HK-2 (cell line): Measurements from ENCODE around the gene CDH8.
"Not testable (repeated sequence)": the region's sequence is repeated elsewhere in the genome, so short reads cannot be mapped to it uniquely, and the experiment has no call there.

Experiments used
- DNase-seq: peaks from one replicate; pipeline ENCODE4 v3.0.0-alpha.2; 2018; ENCODE audit not compliant: unreplicated experiment

Gene CDH8

DNA sequence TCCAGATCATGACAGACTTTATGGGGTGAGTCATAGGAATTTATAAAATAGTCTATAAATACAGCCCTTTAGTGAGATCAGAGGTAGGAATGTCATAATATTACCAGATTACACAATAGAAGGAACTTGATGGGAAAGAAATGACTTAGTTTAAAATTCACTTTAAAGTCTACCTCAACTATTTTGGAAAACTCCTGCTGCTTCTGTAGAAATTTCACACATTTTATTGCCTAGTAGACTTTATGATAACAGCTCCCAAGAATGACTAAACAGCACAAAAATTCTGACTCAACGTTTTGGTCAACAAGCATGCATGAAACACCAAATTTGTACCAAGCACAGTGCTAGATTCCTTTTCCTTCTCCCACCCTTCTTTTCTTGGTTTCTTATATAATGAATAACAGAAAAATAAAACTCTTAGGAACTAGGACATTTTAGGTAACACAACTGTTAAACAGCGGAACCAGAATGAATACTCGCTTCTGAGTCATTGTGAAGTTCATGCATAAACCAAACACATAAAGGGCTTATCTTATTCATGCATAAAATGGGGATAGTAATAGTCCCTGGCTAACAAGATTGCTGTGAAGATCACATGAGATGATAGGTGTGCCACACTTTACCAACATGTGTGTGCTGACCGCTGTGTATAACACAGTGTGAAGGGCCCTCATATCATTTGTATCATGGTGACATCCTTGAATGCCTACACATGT is 243.9 kb downstream of the CDH8 start:
- no peak for DNase-seq

DNA sequence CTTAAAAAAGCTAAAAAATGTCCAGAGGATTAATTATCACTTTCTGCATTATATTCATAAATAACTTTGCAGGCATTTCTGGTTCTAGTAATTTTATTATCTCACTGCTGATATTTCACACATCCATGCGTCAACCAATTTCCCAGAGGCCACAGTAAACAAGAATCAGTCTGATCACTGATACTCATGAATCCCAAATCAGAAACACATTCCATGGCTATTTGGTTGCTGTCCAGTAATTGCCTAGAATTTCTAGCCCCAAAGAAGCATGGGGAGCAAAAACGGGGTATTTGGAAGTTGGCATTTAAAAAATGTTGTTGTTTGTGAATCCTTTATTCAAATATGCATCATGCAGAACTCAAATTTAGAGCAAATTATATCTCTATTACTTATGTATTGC is 244.8 kb downstream of the CDH8 start:
- DNase-seq: no peak

GRCh38 chr16:61781855-61782254 is 254.4 kb downstream of the CDH8 start:
- not testable (repeated sequence) for DNase-seq

DNA sequence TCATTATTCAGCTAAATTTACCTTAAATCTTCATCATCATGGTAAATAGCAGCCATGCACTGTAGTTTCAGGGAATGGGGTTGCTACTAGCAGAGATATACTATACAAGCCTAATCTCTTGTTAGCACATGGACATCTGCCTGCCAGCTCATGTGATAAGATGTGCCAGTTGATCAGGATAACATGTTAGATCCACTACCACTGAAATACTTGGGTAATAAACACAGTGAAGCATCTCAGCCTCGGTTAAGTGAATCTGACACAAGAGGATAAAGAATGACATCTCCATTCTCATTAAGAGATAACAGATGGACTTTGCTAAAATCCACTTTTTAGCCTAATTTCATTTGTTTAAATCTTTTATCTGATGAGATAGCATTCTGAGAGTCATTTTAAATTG is 256.1 kb downstream of the CDH8 start:
- DNase-seq: no peak

DNA sequence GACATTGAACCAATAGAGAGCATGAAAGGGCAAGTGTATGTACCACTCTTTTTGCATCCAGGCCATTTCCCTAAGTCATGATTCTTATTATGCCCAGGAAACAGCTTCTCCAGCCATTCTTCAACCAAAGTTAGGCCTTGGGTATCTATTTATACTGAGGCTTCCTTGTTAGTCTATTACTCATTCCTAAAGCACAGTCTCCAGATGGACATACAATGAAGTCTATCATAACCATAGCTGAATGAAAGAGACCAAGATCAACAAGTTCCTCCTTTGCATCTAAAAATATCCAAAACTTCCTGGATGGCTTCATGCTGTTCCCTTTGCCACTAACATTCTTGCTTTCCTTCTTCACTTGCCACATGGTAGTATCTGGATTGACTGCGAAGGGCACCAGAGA is 265.9 kb downstream of the CDH8 start:
- no peak for DNase-seq

DNA sequence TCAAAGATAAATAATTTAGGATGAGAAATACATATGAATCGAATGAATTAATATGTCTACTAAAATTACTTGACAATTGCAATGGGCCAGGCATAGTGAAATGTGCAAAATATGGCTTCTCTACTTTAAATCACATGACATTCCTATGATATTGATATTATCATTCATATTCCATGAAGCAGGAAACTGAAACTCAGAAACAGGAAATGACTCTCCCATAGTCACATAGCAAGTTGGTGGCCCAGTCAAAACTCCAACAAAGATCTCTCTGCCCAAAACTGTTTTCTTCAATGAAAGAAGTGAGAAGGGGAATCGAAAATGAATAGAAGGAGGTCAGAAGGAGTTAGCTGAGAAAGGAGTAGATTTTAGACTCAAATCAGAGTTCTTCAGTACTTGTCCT is 272.2 kb downstream of the CDH8 start:
- DNase-seq: no peak

DNA sequence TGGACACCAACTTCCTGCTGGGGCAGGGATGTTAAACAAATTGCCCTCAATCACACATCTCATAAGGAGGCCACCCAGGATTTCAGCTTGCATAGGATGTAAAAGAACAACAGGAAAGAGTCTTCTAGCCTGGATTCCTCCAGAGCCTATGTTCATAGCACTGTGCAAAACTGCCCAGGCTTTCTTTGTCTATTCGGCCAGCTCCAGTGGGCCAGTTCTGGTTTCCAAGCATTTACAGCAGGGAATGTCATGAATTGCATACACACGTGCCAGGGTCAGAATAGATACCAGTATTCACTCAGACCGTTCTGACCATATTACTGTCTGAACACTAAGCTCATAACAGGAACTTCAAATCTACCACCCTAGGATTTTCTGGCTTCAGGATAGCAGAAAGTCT is 273.2 kb downstream of the CDH8 start:
- DNase-seq: no peak

GRCh38 chr16:61730997-61731396 is 305.2 kb downstream of the CDH8 start:
- no peak for DNase-seq

GRCh38 chr16:61726701-61727100 is 309.5 kb downstream of the CDH8 start:
- no peak for DNase-seq

DNA sequence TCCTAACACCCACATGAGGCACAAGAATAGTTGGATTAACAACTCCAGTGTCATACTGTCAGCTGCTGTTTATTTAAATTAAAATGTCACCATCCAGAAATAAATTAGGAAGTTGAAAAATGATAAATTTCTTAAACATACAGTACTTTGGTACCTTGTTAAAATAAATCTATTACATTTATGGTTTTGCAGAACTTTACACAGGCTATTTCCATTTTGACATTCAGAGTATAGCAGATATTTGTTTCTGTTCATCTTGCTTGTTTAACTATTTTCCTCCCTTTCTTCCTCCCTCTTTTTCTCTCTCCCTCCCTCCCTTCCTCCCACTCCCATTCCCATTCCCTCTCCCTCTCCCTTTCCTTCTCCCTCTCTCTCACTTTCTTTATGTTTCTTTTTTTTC is 310.1 kb downstream of the CDH8 start:
- DNase-seq: no peak

DNA sequence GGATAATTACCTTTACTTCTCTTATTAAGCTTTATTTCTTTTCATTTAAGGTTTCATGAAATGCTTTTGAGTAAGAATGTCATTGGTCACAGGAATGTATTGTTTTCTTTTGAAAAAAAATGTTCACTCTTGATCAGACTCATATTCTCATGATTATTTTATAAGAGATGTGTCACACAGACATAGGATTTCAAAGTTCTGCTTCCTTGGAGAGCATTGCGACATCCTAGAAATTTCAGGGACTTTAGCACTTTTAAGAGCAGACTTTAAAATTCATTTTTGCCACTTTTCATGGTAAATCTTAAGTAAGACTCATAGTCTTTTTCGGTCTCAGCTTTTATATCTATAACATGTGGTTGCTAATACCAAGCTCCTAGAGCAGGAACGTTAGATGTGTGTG is 314.7 kb downstream of the CDH8 start:
- no peak for DNase-seq

GRCh38 chr16:61715393-61715792 is 320.8 kb downstream of the CDH8 start:
- no peak for DNase-seq

- DNase-seq: no peak
Observed at GRCh38 chr16:61713787-61714186, 322.5 kb downstream of the CDH8 start.

DNA sequence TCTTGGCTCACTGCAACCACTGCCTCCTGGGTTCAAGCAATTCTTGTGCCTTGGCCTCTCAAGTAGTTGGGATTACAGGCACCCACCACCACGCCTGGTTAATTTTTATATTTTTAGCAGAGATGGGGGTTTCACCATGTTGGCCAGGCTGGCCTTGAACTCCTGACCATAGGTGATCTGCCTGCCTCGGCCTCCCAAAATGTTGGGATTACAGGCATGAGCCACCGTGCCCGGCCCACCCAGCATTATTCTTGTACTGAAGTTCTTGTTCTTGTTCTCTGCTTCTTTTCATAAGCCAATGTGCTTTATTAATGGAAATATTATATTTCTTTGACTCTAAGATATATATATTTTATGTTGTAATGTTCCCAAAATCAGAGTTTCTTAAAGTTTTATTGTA is 336.6 kb downstream of the CDH8 start:
- not testable (repeated sequence) for DNase-seq

GRCh38 chr16:61684541-61684940 is 351.7 kb downstream of the CDH8 start:
- DNase-seq: no peak

DNA sequence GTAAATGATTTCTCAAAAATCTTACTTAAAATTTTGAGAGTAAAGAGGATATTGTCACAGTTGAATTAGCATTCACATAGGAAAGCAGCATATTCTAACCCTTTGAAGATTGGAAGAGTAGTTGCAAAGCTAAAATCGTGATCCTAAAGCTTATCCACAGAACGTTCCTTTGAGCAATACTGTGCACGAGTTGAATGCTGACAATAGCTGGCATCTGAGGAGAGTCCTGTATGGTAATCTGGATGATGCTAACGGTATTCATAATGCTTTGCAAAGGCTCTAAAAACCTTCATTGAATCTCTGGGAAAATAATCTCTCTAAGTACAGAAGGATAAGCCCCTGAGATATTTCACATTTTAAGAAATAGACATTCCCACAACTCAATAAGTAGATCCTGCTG is 354.6 kb downstream of the CDH8 start:
- DNase-seq: no peak

DNA sequence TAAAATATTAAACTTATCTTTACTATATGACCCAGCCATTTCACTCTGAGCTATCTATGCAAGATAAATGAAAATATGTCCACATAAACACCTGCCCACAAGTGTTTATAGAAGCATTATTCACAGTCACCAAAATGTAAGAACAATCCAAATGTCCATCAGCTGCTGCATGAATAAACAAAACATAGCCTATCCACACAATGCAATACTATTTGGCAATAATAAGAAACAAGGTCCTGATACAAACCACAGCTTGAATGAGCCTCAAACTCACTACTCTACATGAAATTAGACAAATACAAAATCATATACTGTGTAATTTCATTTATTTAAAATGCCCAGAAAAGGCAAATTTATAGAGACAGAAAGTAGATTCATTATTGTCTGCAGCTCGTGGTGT is 355.1 kb downstream of the CDH8 start:
- DNase-seq: no peak

DNA sequence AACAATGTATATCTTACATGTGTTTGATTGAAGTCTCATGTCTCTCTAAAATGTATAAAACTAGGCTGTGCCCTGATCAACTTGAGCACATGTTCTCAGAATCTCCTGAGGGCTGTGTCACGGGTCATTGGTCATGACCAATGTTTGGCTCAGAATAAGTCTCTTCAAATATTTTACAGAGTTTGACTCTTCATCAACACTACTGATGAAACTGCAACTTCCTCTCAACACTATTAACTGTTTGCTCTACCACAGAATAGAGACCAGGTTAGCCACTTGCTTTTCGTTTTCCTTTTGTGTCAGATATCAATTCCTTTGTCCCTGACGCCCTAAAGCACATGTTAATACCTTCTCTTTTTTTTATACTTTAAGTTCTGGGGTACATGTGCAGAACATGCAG is 358.1 kb downstream of the CDH8 start:
- DNase-seq: no peak

DNA sequence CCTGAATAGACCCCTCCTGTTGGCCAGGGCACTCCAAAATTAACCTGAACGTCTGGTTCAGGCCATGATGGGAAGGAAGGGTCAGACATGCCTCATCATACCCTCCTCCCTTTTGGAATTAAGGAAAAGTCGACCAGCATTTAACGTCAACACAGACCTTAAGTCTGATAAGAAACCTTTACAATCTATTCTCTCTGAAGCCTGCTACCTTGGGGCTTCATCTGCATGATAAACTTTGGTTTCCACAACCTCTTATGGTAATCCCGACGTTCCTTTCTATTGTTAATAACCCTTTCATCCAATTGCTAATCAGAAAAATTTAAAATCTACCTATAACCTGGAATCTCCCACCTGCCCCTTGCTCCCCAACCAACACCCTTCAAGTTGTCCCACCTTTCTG is 358.5 kb downstream of the CDH8 start:
- no peak for DNase-seq

GRCh38 chr16:61676740-61677139 is 359.5 kb downstream of the CDH8 start:
- DNase-seq: no peak

DNA sequence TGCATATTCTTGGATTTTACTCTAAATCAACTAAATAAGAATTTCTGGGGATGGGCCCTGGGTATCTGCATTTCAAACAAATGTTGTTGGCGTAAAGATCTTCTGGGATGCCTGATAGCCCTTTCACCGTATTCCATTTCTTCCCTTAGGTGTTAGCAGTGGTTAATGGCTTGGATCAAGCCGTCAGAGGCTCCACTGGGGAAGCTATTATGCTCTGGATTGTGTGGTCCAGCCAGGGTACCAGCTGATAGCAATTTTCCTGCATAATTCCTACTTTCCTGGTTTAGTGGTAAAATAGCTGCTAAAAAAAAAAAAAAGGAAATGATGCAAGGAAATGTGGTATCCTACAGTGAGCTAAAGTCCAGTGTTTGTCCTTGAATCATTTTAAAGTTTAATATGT is 365.1 kb downstream of the CDH8 start:
- no peak for DNase-seq

- no peak for DNase-seq
Observed at GRCh38 chr16:61665512-61665911, 370.7 kb downstream of the CDH8 start.

DNA sequence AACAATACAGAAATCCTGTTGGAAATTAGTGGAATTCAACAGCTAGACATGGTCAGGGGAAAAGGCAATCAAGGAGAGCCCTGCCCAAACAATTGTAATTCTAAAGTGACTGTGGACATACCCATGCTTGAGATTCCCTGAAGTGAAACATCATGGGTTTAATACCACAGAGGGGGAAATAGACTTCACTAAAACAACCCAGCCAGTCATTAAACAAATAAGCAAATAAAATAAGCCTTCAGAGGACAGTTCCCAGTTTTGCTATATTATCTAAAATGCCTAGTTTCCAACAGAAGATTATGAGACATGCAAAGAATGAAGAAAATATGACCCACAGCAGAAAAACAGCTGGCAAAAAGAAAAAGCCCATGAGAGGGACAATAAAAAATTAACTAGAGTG is 376.3 kb downstream of the CDH8 start:
- no peak for DNase-seq

- no peak for DNase-seq
Observed at GRCh38 chr16:61654962-61655361, 381.3 kb downstream of the CDH8 start.
